Activated CD8-positive, alpha-beta memory T cell treated with anti-CD3 and anti-CD28 coated beads, Interleukin-2, amount 50 U/mL, for 1 hour (primary cell): Measurements from ENCODE around the gene PSAT1.

ENCODE experiments used
- DNase-seq: peaks from one replicate; pipeline ENCODE4 v3.0.0-alpha.2; 2020; ENCODE audit errors: extremely low read depth

PSAT1 gene

DNA sequence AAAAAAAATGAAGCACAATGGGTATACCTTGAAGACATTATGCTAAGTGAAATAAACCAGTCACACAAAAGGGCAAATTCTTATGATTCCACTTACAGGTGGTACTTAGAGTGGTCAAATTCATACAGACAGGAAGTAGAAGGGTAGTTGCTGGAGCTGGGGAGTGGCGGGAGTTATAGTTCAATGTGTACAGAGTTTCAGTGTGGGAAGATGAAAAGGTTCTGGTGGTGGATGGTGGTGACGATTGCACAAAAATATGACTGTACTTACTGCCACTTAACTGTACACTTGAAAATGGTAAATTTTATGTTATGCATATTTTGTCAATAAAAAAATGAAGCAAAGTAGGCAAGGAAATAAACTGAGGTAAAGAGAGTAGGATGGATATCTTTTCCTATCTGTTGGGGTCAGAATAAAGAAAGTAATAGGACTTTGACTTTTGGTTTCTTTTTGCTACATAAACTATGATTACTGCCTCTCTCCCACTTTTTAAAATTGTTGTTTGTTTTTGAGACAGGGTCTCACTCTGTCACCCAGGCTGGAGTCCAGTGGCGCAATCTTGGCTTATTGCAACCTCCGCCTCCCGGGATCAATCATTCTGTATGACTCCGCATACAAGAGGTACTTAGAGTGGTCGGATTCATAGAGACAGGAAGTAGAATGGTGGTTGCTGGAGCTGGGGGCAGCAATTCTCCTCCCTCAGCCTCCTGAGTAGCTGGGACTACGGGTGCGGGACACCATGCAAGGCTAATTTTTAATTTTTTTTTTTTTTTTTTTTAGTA lies 4.0 kb upstream of the PSAT1 start:
- DNase-seq, result no peak

DNA sequence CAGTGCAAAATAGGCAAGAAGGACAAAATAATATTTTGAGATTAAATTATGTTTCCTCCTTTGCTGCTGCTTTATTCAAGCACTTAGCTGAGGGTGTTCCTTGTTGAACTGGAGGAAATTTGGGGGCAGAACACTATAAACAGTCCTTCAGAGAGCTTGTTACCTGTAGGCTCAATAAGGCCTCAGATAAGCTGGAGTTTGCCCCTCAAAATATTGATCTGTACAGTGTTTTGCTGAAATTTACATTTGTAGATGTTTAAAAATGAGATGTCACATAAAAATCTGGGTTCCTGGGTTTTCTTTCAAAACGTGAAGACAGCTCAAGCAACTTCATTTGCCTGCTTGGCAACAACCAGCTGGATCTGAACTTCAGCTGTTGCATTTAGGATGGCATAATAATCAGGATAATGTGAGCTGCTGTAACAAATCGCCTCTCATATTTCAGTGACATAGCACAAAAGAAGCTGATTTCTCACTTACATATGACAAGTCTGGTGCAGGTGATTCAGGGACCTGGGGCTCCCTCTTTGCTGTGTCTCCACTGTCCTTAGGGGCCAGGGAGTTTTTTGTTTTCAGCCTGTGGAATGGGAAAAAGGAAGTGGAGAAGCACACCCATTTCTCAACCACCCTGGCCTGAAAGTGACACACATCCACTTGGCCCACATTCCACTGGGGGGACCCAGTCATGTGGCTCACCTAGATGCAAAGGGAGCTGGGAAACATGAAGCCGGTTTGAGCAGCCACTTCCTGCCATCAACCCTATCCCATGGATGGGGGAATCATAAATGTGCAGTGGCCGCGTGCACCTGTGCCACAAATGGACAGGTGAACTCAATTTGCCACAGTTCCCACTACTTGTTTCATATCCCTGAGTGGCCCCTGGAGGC lies 2.4 kb upstream of the PSAT1 start:
- DNase-seq, result no peak

DNA sequence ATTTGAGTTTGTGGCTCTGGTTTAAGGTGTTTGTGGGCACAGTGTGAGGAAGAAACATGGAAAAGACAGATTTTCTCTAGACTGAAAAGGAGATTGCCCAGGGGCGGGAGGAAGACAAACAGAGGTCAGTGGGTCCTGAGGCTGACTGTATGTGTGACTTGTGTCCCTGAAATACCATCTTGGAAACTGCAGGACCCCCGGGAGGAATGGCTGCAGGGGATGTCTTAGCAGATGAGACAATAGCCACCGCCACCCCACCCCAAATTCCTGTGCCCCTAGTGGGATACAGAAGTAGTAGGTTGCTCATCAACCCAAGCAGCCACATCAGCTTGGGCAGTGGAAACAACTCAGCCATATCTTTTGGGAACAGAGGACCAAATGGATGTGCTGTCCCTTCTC lies 1.7 kb upstream of the PSAT1 start:
- no peak for DNase-seq

GRCh38 chr9:78295731-78296130 lies 1.2 kb upstream of the PSAT1 start:
- no peak for DNase-seq

- no peak for DNase-seq
Observed at GRCh38 chr9:78296201-78296892, 578 bp upstream of the PSAT1 start.

- DNase-seq, result no peak
Observed at GRCh38 chr9:78297672-78297961, 692 bp downstream of the PSAT1 start.

GRCh38 chr9:78298046-78298765 lies 1.3 kb downstream of the PSAT1 start:
- DNase-seq, result no peak

DNA sequence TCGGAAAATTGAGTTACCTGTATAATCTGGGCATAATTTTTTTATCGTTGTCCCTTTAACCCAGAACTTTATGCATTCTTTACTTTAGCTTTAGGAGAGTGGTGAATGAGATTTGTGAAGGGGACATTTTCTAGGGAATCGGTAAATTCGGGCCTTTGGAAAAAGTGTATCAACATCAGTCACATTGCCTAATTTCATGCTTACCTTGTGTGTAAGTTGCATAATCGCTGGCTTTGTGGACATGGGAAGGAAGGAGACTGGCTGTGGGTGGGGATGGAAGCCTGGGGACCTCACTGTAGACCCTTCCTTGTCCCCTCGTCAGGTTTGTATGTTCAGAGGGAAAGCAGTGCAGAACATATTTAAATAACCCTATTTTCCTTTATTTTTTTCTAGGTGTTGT lies 3.3 kb downstream of the PSAT1 start:
- DNase-seq, result no peak

- no peak for DNase-seq
Observed at GRCh38 chr9:78301466-78301865, 4.5 kb downstream of the PSAT1 start.

DNA sequence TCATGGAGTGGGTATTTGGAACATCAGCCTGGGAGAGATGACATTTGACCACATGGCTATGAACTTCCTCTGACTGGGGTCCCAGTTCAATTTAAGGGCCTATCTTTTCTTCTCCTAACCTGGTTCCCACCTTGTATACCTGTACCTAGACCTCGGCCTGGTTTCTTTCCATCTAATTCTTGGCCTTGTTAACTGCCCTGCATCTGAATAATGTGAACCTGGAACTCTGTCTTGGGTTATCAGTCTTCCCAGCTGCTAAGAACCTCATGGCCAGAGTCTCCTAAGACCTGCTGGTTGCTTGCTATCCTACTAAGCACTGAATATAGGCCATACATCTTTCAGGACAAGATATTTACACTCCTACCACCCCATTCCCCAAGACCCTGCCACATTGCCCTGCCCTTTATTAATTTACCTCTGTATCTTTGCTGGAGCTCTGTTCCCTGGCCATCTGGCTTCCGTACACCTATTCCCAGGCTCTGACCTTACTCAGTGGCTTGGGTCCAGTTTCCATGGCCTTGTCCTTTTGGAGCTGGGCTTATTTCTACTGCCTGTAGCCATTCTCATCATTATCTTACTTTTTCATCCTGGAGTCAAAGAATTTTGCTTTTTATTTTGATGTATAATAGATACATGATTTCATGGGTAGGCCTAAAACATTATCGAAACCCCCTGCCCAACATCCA lies 6.6 kb downstream of the PSAT1 start:
- no peak for DNase-seq

GRCh38 chr9:78304357-78304756 lies 7.4 kb downstream of the PSAT1 start:
- DNase-seq, result no peak

DNA sequence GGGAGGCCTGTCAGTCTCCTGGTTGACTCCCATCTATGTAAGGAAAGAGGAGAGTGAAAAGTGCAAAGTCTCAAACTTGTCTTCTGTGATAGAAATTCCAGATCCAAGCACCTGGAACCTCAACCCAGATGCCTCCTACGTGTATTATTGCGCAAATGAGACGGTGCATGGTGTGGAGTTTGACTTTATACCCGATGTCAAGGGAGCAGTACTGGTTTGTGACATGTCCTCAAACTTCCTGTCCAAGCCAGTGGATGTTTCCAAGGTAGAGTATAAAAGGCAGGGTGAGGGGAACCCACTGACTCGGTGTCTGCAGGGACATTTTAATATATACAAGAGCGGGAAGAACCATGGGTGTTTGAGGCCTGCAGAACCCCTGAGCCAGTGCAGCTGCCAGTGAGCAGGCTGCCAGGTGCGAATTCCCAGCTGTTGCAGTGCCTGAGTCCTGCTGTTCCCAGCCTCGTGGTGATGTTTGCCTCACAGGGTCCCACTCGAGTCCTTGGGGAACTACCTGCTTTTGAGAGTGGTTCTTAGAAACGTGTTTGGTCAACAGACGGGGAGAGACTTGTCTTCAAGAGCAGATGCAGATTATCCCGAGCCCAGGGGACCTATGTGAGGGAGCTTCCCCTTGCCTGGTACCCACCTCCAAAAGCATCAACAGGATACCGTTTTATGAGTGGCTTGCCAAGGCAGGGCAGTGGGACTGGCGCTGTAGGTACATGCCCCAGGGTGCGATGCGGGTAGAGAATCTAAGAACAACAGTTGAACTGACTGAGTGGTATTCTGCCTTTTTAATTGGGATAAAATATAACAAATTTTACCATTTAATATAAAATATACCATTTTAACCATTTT lies 9.5 kb downstream of the PSAT1 start:
- DNase-seq, result no peak

GRCh38 chr9:78307360-78307759 lies 10.4 kb downstream of the PSAT1 start:
- DNase-seq, result no peak

- DNase-seq, result no peak
Observed at GRCh38 chr9:78309066-78309465, 12.1 kb downstream of the PSAT1 start.

- DNase-seq, result no peak
Observed at GRCh38 chr9:78311075-78311474, 14.2 kb downstream of the PSAT1 start.

- DNase-seq, result no peak
Observed at GRCh38 chr9:78311886-78312524, 15.1 kb downstream of the PSAT1 start.

GRCh38 chr9:78314550-78314949 lies 17.6 kb downstream of the PSAT1 start:
- DNase-seq, result no peak

DNA sequence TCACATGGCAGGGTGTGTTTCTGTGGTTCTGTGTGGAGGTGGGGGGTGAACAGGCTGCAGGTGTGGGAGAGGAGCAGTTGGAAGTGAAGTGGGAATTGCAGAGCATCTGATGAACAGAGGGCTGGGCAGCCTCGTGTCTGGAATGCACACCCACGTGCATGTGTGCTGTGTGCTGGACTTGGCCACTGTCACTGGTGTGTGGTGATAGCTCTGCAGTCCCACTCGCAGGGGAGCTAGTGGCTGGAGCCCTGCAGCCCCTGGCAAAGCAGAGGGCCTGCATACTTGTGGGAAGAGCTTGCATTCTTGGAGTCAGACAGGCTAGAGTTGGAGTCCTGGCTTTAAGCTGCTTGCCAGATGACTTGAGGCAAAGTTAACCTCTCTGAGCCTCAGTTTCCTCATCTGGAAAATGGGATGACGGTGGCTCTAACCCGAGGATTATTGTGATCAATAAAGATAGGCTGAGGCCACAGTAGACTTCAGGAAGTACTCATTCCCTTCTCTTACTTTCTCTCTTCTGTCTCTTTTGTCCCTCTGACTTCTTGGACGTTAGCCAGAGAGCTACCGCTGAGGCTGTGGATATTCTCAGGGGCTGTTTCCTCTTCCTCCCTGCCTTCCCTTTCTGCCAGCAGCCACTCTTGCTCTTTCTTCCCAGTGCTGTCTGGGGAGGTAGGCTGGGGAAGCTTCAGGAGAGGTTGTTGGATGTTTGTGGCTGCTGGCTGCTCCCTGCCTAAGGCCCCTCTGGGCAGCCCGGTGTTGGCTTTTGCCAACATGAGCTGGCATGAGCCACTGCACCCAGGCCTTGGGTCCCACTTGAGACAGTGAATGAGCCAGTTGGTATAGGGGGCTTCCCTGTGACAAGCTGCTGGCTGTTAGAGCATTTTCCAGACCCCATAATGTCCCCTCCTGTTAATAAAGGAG lies 18.3 kb downstream of the PSAT1 start:
- no peak for DNase-seq
